SK-N-SH (cell line): ENCODE results near the gene ARHGDIA. TPM values are rescaled to one million over a fixed set of nuclear protein-coding genes. Genes with fewer than 3 reads are reported as not detected.

Experiments used
- CTCF ChIA-PET: fragments of 300-600, 350-600 bp; formaldehyde crosslinking; extraction: SDS; loops from one replicate; lab custom pipeline; 2021; lab: Yijun Ruan, JAX
- POLR2A ChIA-PET: fragments of 350-600 bp; sonication (Branson Sonifier 250); formaldehyde crosslinking; extraction: SDS; loops from one replicate; lab custom pipeline; 2020; ENCODE audit warnings: antibody characterized with exemption, inconsistent platforms; lab: Yijun Ruan, JAX
- DNase-seq: peaks from one replicate; pipeline ENCODE4 v3.0.0; 2012
- H2AFZ ChIP-seq: fragments of 200-600 bp; sonication (generic); 2 replicates; pipeline ENCODE4 v1.8.1; 2016; ENCODE audit warnings: antibody characterized with exemption, mild to moderate bottlenecking, low read depth
- H3F3A ChIP-seq: fragments of 200-600 bp; sonication (generic); replicated peaks from 2 replicates; pipeline ENCODE3; 2016; ENCODE audit warnings: antibody characterized with exemption, mild to moderate bottlenecking; ENCODE audit not compliant: insufficient read depth
- H3K27ac ChIP-seq, 2 experiments: fragments of 200-500 bp in 1 of 2; fragments of 200-600 bp in 1 of 2; sonication (Bioruptor generic) in 1 of 2; sonication (generic), shearing (Covaris generic) in 1 of 2; 2 replicates each; pipeline versions ENCODE4 v1.5.1 to v1.6.1; 2014 to 2016; ENCODE audit warnings: low read depth in 2 of 2, inconsistent platforms in 1 of 2, low read length in 1 of 2, mild to moderate bottlenecking in 1 of 2, mixed read lengths in 1 of 2
- H3K27me3 ChIP-seq: fragments of 200-600 bp; sonication (generic), shearing (Covaris generic); 2 replicates; pipeline ENCODE4 v1.6.1; 2016; ENCODE audit warnings: mixed run types; ENCODE audit not compliant: insufficient read depth
- H3K36me3 ChIP-seq, 2 experiments: fragments of 200-500 bp in 1 of 2; fragments of 200-600 bp in 1 of 2; sonication (Bioruptor generic) in 1 of 2; sonication (generic) in 1 of 2; replicated peaks in 1 of 2; 2 replicates each; pipeline versions ENCODE3 to v1.5.1; 2014 to 2016; ENCODE audit warnings: low read length in 1 of 2, mild to moderate bottlenecking in 1 of 2; ENCODE audit not compliant: insufficient read depth in 2 of 2, control insufficient read depth in 1 of 2
- H3K4me1 ChIP-seq, 2 experiments: fragments of 200-500 bp in 1 of 2; fragments of 200-600 bp in 1 of 2; sonication (Bioruptor generic) in 1 of 2; sonication (generic), shearing (Covaris generic) in 1 of 2; 2 replicates each; pipeline versions ENCODE4 v1.5.1 to v1.6.1; 2014 to 2016; ENCODE audit warnings: low read depth in 1 of 2, low read length in 1 of 2, mixed run types in 1 of 2; ENCODE audit not compliant: insufficient read depth in 2 of 2, control insufficient read depth in 1 of 2
- H3K4me2 ChIP-seq: fragments of 200-600 bp; sonication (generic), shearing (Covaris generic); 2 replicates; pipeline ENCODE4 v1.6.1; 2017; ENCODE audit warnings: mixed run types
- H3K4me3 ChIP-seq, 2 experiments: fragments of 200-500 bp in 1 of 2; fragments of 200-600 bp in 1 of 2; sonication (Bioruptor generic) in 1 of 2; sonication (generic), shearing (Covaris generic) in 1 of 2; 2 replicates each; pipeline versions ENCODE4 v1.5.1 to v1.8.1; 2014 to 2016; ENCODE audit warnings: low read depth in 2 of 2, inconsistent platforms in 1 of 2, low read length in 1 of 2, mild to moderate bottlenecking in 1 of 2, mixed read lengths in 1 of 2, moderate library complexity in 1 of 2
- H3K79me2 ChIP-seq: fragments of 200-600 bp; sonication (generic); 2 replicates; pipeline ENCODE4 v1.8.1; 2017; ENCODE audit warnings: mild to moderate bottlenecking; ENCODE audit not compliant: insufficient read depth
- H3K9ac ChIP-seq: fragments of 200-600 bp; sonication (generic); 2 replicates; pipeline ENCODE4 v1.6.1; 2017; ENCODE audit warnings: mixed run types
- H3K9me2 ChIP-seq: fragments of 200-600 bp; sonication (generic); 2 replicates; pipeline ENCODE4 v1.6.1; 2017; ENCODE audit warnings: mixed run types
- H3K9me3 ChIP-seq: fragments of 200-600 bp; sonication (generic); 2 replicates; pipeline ENCODE4 v1.6.1; 2017; ENCODE audit warnings: mixed run types, mild to moderate bottlenecking, moderate library complexity
- H4K20me1 ChIP-seq: fragments of 200-600 bp; sonication (generic); 2 replicates; pipeline ENCODE4 v1.6.1; 2017; ENCODE audit warnings: mild to moderate bottlenecking, mixed run types; ENCODE audit not compliant: insufficient read depth
- CHD2 ChIP-seq: fragments of 150-350 bp; IDR thresholded peaks from 2 replicates; pipeline ENCODE4 v1.6.1; 2018; ENCODE audit warnings: low read length; ENCODE audit not compliant: partially characterized antibody
- CTCF ChIP-seq: fragments of 200-600 bp; sonication (generic); IDR thresholded peaks from 2 replicates; pipeline ENCODE4 v1.6.1; 2017; ENCODE audit warnings: antibody characterized with exemption, mild to moderate bottlenecking, moderate library complexity
- FOSL2 ChIP-seq: IDR thresholded peaks from 2 replicates; pipeline ENCODE4 v1.4.0; 2012; ENCODE audit warnings: low read depth, mild to moderate bottlenecking, moderate library complexity, borderline replicate concordance
- FOXJ3 ChIP-seq: sonication (generic); formaldehyde crosslinking; IDR thresholded peaks from 2 replicates; pipeline ENCODE4 v1.5.1; 2020; ENCODE audit warnings: mild to moderate bottlenecking, missing genetic modification reagents
- FOXM1 ChIP-seq: IDR thresholded peaks from 2 replicates; pipeline ENCODE4 v1.4.0; 2012; ENCODE audit warnings: low read depth, mild to moderate bottlenecking
- GABPA ChIP-seq: IDR thresholded peaks from 2 replicates; pipeline ENCODE4 v1.4.0; 2012; ENCODE audit warnings: low read depth, mild to moderate bottlenecking
- MEF2A ChIP-seq: IDR thresholded peaks from 2 replicates; pipeline ENCODE4 v1.4.0; 2012; ENCODE audit warnings: low read depth, borderline replicate concordance
- PBX3 ChIP-seq: IDR thresholded peaks from 2 replicates; pipeline ENCODE4; 2012
- RAD21 ChIP-seq: IDR thresholded peaks from 2 replicates; pipeline ENCODE4 v1.6.1; 2012; ENCODE audit warnings: mild to moderate bottlenecking, low read length
- RCOR1 ChIP-seq: fragments of 150-350 bp; IDR thresholded peaks from 2 replicates; pipeline ENCODE4 v1.6.1; 2017; ENCODE audit warnings: antibody characterized with exemption, low read length
- TAF1 ChIP-seq: IDR thresholded peaks from 2 replicates; pipeline ENCODE4 v1.6.1; 2012; ENCODE audit warnings: low read depth, mild to moderate bottlenecking, low read length, moderate library complexity, borderline replicate concordance
- TEAD4 ChIP-seq: IDR thresholded peaks from 2 replicates; pipeline ENCODE4 v1.4.0; 2012; ENCODE audit warnings: mild to moderate bottlenecking, borderline replicate concordance; ENCODE audit not compliant: insufficient read depth
- USF1 ChIP-seq: IDR thresholded peaks from 2 replicates; pipeline ENCODE4 v1.4.0; 2012; ENCODE audit warnings: low read depth, borderline replicate concordance
- WGBS: methylation state at CpG from one replicate; pipeline ENCODE4 v1.1.6; 2017; ENCODE audit warnings: low lambda C conversion rate; 5-methylcytosine and 5-hydroxymethylcytosine counted together
- polyA plus RNA-seq, 3 experiments: library from polyadenylated mRNA; depleted of rRNA; stranded (reverse); fragments of >200 nt; gene quantifications; 2 replicates each; pipeline ENCODE4 v1.2.3, GENCODE V29; 2012
- TF ChIP-seq, protein P1 (sequence below): fragments of 150-350 bp; IDR thresholded peaks from 2 replicates; pipeline ENCODE4 v1.6.1; 2017; ENCODE audit warnings: antibody characterized with exemption, low read length, low read depth, borderline replicate concordance
- TF ChIP-seq, protein P2 (sequence below): IDR thresholded peaks from 2 replicates; pipeline ENCODE4 v1.4.0; 2012; ENCODE audit warnings: low read depth
- TF ChIP-seq, protein P3 (sequence below): IDR thresholded peaks from 2 replicates; pipeline ENCODE4 v1.6.1; 2012; ENCODE audit warnings: mild to moderate bottlenecking, low read depth, low read length, moderate library complexity

The ARHGDIA gene
- polyA plus RNA-seq, 1 of the 3 experiments (the other 2 are of a cell fraction), result 385 TPM

DNA sequence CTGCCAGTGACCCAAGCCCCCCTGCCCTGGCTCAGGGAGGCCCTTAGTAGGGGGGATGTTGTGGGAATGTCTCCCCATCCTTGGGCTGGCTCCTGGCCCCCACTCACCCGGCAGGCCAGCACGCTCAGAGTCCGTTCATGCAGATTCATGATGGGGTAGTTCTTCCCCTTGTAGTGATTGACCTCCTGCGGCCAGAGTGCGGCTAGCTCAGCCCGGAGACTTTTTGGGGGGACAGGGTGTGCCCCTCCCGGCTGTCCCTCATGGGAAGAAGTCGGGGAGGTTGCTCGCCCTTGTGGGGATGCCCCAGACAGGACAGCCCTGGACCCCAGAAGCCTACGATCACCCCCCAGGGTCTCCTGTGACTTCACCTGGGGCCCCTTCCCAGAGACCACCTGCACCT lies 34.9 kb upstream of the ARHGDIA start:
- DNase-seq, result no peak
- TF ChIP-seq RAD21, result no peak
- no peak for TF ChIP-seq RCOR1
- TF ChIP-seq CHD2, result no peak
- TF ChIP-seq GABPA, result no peak
- no peak for TF ChIP-seq USF1
- TF ChIP-seq MEF2A, result no peak
- TF ChIP-seq, protein P1, sequence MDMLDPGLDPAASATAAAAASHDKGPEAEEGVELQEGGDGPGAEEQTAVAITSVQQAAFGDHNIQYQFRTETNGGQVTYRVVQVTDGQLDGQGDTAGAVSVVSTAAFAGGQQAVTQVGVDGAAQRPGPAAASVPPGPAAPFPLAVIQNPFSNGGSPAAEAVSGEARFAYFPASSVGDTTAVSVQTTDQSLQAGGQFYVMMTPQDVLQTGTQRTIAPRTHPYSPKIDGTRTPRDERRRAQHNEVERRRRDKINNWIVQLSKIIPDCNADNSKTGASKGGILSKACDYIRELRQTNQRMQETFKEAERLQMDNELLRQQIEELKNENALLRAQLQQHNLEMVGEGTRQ, result no peak
- TF ChIP-seq TEAD4, result no peak
- TF ChIP-seq, protein P2, sequence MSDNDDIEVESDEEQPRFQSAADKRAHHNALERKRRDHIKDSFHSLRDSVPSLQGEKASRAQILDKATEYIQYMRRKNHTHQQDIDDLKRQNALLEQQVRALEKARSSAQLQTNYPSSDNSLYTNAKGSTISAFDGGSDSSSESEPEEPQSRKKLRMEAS, result no peak
- no peak for TF ChIP-seq PBX3
- TF ChIP-seq FOXM1, result no peak
- CTCF ChIA-PET, result interaction anchor here (1.3 to 1.5 kb wide), 3 partner anchors 21 to 115 kb away, joined by 4 to 7 read pairs (median 5); no protein-coding TSS in a partner anchor
- Histone ChIP-seq H3K9ac (no peak overlapping the region), H3K36me3 (peaks cover 6 to 49% of the 10 kb centered on the region in 2 experiments), H3K27me3 (no peaks in the 10 kb centered on the region), H3K9me3 (no peaks in the 10 kb centered on the region), H3K9me2 (no peaks in the 10 kb centered on the region), H3K27ac (no peak overlapping the region), H3K4me2 (no peak overlapping the region), H3K79me2 (peaks cover 7% of the 10 kb centered on the region; the same call in 1 of the 2 replicates), H3K4me3 (no peak overlapping the region), H3K4me1 (peaks cover 8 to 19% of the 10 kb centered on the region in 2 experiments; a peak in 2 of 4 replicates), H3F3A (peaks cover 5% of the 10 kb centered on the region), H4K20me1 (0 out of 2 replicates have a peak, but pooled peaks cover 4% of the 10 kb centered on the region), H2AFZ (no peak overlapping the region)
- WGBS, result 84% methylated on average over 10 of the region's 10 CpGs
- POLR2A ChIA-PET, result interaction anchor here (0.6 kb wide), 1 partner anchor 23 kb away, joined by 3 read pairs; no protein-coding TSS in a partner anchor

DNA sequence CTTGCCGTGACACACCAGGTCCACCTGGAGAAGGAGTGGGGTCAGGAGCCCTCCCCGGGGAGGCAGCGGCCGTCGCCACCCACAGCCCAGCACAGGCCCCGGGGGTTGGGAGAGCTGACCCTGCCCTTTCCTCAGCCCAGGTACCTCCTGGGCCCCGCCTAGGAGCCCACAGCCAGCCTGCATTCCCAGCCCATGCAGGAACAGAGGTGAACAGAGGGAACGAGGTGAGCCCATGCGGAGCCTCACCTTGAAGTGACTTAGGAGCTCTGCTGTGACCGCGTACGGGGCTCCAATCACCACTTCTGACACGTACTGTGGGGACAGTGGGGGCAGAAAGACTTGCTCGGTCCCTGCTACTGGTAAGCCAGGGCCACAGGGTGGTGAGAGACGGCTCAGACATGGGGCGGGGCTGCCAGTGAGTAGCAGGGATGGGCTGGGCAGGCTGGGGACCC lies 34.3 kb upstream of the ARHGDIA start:
- WGBS, result 97% methylated on average over 15 of the region's 16 CpGs
- H4K20me1 ChIP-seq, result 0 out of 2 replicates have a peak, but pooled peaks cover 4% of the 10 kb centered on the region
- TF ChIP-seq CTCF, result no peak
- TF ChIP-seq FOSL2, result no peak
- TF ChIP-seq RAD21, result no peak
- no peak for TF ChIP-seq PBX3
- no peak for TF ChIP-seq TAF1
- TF ChIP-seq, protein P3, sequence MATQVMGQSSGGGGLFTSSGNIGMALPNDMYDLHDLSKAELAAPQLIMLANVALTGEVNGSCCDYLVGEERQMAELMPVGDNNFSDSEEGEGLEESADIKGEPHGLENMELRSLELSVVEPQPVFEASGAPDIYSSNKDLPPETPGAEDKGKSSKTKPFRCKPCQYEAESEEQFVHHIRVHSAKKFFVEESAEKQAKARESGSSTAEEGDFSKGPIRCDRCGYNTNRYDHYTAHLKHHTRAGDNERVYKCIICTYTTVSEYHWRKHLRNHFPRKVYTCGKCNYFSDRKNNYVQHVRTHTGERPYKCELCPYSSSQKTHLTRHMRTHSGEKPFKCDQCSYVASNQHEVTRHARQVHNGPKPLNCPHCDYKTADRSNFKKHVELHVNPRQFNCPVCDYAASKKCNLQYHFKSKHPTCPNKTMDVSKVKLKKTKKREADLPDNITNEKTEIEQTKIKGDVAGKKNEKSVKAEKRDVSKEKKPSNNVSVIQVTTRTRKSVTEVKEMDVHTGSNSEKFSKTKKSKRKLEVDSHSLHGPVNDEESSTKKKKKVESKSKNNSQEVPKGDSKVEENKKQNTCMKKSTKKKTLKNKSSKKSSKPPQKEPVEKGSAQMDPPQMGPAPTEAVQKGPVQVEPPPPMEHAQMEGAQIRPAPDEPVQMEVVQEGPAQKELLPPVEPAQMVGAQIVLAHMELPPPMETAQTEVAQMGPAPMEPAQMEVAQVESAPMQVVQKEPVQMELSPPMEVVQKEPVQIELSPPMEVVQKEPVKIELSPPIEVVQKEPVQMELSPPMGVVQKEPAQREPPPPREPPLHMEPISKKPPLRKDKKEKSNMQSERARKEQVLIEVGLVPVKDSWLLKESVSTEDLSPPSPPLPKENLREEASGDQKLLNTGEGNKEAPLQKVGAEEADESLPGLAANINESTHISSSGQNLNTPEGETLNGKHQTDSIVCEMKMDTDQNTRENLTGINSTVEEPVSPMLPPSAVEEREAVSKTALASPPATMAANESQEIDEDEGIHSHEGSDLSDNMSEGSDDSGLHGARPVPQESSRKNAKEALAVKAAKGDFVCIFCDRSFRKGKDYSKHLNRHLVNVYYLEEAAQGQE, result no peak
- TF ChIP-seq FOXJ3 (CRISPR knock-in tag), result no peak

More for the DNA sequence above, 34.3 kb upstream of the ARHGDIA start:
- no peak for DNase-seq
- Histone ChIP-seq H3K9ac (no peak overlapping the region), H3K4me2 (no peak overlapping the region), H3K27ac (no peak overlapping the region), H3K4me1 (peaks cover 6 to 16% of the 10 kb centered on the region in 2 experiments; a peak in 2 of 4 replicates), H3K36me3 (peaks cover 6 to 50% of the 10 kb centered on the region in 2 experiments), H3K79me2 (peaks cover 2% of the 10 kb centered on the region; the same call in 1 of the 2 replicates), H3K9me2 (no peaks in the 10 kb centered on the region), H3K4me3 (no peak overlapping the region), H3K9me3 (no peaks in the 10 kb centered on the region), H2AFZ (no peak overlapping the region), H3K27me3 (no peaks in the 10 kb centered on the region), H3F3A (peaks cover 11% of the 10 kb centered on the region)
- POLR2A ChIA-PET, result interaction anchor here (0.6 kb wide), 2 partner anchors 23 to 194 kb away, joined by 3 read pairs; no protein-coding TSS in a partner anchor
- CTCF ChIA-PET, result interaction anchor here (1.3 kb wide), 1 partner anchor 21 kb away, joined by 7 read pairs; no protein-coding TSS in a partner anchor
